GM18907 (cell line): ENCODE measurements around the gene SPHKAP.
A peak's percentile ranks its signal among the peaks of the same experiment; 100 is the strongest.
"Not testable (repeated sequence)": the region's sequence is repeated elsewhere in the genome, so short reads cannot be mapped to it uniquely, and the experiment has no call there.

Experiments used
- ATAC-seq: cut with Tn5 transposase; IDR thresholded peaks from one replicate; pipeline ENCODE4 v1.9.1; 2021; ENCODE audit warnings: mild to moderate bottlenecking, moderate library complexity; ENCODE audit not compliant: unreplicated experiment

SPHKAP gene

GRCh38 chr2:228104215-228104614 lies 77.3 kb downstream of the SPHKAP start:
- no peak for ATAC-seq

DNA sequence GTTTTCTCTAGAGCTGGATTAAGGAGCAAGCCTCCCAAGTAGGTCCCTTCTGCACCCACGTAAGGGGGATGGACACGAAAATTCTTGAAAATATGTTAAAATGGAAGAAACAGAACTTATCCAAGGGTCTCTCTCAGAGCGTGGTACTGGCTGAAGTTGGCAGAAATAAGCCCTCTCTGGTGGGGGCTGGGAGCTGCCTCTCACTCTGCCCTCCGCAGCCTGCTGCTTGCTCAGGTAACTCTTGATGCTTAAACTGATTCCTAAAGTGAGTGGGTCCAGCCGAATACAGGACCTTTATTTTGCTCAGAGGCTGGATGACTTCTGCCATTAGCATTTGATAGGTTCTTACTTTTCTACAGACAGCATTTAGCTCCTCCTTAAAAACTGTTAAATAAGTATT lies 78.1 kb downstream of the SPHKAP start:
- ATAC-seq, result no peak

DNA sequence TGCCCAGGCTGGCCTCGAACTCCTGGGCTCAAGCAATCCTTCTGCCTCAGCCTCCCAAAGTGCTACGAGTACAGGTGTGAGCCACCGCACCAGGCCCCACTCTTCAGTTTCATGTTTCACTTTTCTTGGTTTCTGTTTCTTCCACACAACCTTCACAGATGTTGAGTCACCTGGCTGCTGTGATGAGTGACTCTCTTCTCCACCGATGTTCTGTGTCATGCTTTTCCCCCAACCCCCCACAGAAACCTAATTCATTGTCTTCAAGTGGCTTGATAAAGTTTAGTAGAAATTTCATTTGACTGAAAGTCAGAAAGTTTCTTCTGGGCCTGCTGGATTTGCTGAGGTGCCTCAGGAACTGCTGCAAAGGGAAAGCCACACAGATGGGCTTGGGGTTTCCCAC lies 78.5 kb downstream of the SPHKAP start:
- ATAC-seq, result peak; percentile 56

DNA sequence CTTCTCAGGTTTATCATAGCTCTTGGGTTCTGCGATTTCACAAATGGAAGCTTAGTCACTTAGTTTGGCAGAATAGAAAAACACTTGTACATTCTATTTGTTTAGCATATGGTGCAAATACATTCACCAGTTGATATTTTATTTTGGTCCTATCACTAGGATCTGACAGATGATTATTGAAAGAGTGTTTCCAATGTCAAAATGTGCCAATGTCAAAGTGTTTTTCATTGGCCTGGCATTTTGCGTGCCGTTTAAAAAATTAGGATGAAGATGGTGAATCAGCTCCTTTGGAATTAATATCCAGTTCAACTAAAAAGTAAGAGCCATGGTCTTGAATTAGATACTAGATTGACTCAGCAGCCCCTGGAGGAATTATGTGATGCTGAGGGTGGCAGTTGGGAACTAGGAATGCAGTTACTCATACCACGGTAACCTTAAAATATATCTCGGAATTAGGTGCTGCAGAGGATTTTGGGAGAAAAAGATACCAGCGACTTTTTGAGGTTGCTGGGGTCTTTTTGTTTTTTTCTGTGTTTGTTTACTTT lies 87.0 kb downstream of the SPHKAP start:
- no peak for ATAC-seq

DNA sequence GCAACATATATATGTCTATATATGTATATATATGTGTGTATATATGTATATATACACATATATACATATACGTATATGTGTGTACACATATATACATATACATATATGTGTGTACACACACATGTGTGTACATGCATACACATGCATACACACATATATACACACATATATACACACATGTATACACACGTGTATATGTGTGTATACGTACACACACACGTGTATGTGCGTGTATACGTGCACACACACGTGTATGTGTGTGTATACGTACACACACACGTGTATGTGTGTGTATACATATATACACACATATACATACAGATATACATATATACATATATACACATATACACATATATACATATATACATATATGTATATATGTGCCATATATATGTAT lies 89.4 kb downstream of the SPHKAP start:
- no peak for ATAC-seq

DNA sequence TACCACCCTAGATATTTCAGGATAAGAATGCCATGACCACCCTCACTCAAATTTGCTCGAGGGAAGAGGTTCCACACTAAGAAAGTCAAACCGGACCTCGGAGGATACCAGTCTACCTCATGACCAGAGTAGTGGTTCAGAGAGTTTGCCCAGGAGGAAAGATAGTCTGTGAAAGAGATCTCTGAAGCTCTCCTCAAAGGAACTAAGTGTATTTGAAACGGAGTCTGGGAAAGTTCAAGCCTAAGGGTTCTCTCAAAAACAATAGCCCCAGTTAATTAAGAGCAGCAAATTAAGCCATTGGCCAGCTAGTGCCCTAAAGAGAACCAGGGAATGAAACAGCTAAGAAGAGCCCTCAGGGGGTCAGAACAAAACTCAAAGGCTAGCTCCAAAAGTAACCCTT lies 94.9 kb downstream of the SPHKAP start:
- ATAC-seq, result no peak

DNA sequence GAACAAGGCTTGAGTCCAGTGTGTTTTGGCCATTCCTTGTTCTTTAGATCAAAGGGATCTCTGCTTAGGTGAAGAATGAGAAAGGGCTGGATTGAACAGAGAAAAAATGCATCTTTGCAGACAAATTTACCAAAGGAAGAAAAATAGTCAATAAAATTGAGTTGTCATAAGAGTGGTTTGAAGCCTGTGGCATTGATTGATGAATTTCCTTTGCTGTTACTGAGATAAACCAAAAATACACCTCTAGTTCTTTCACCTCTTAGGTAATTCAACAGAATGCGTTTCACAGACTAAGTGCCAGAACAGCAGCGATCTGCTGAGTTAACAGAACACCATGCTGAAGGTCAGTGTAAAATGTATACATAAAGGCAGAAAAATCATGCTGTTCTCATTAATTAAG lies 96.8 kb downstream of the SPHKAP start:
- no peak for ATAC-seq

DNA sequence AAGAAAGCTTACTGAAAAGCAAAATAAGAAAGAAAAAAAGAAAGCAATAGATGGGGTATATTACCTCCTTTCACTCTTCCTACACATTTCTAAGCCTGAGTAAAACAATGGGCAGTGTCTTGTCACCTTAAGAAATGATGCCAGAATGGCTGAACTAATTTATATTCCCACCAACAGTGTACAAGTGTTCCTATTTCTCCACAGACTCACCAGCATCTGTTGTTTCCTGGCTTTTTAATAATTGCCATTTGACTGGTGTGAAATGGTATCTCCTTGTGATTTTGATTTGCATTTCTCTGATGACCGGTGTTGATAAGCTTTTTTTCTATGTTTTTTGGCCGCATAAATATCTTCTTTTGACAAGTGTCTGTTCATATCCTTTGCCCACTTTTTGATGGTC lies 98.4 kb downstream of the SPHKAP start:
- no peak for ATAC-seq

- no peak for ATAC-seq
Observed at GRCh38 chr2:228082571-228082970, 98.9 kb downstream of the SPHKAP start.

DNA sequence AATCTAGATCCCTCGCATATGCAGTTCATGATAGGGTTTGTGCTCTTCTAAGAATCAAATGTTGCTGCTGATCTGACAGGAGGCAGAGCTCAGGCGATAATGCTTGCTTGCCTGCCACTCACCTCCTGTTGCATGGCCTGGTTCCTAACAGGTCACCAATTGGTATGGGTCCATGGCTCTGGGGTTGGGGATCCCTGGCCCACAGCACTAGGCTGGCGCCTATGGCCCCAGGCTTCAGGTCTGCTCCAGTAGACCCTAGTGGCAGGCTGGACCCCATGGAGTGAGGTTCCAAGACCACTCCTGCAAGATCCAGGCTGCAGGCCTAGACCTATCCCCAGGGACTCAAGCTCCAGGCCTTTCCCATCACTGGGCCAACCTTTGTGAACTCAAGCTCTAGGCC lies 102.3 kb downstream of the SPHKAP start:
- ATAC-seq, result no peak

GRCh38 chr2:228076695-228077094 lies 104.8 kb downstream of the SPHKAP start:
- ATAC-seq, result not testable (repeated sequence)

GRCh38 chr2:228072669-228073068 lies 108.8 kb downstream of the SPHKAP start:
- no peak for ATAC-seq

GRCh38 chr2:228067309-228067708 lies 114.2 kb downstream of the SPHKAP start:
- ATAC-seq, result no peak

GRCh38 chr2:228066126-228066798 lies 115.2 kb downstream of the SPHKAP start:
- no peak for ATAC-seq

- no peak for ATAC-seq
Observed at GRCh38 chr2:228065686-228066085, 115.8 kb downstream of the SPHKAP start.

DNA sequence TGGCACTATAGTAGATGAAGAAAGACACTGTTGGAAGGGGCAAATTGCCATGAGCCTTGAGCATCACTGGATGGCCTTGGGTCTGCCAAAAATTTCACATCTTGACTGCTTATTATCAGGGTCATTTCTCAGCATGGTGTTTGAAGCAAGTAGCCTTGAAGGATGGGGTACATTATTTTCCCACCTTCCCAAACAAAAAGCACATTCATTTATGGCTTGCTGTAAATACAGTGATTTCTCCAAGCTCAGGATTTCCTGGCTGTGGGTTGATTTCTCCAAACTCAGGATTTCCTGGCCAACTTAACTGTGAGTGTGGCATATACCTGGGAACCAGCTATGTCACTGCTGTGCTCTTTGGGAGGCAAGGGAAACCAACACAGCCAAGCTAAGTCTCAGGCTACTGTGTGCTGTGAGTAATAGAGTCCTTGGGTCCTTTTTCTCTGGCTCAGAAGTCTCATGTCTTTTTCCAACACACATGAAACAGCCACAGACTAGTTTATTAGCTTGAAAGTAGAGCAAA lies 116.6 kb downstream of the SPHKAP start:
- no peak for ATAC-seq

DNA sequence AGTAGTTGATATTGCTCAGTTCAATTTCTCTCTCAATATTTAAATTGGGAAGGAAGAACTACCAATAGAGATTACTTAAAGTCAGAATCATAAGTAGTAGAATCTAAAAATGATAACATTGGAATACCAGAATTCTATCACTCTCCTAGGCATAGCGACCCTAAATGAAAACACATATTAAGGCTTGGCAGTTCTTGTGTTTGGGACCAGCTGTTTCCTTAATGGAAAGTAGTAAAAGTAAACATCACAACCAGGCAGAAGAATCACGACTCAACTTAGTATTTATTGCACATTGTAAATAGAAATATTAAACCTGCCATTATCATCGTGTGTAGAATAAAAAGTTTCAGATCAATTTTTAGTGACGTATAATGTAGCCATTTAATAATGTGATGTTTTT lies 117.5 kb downstream of the SPHKAP start:
- ATAC-seq, result no peak

- no peak for ATAC-seq
Observed at GRCh38 chr2:228063558-228063957, 117.9 kb downstream of the SPHKAP start.

GRCh38 chr2:228059735-228060134 lies 121.8 kb downstream of the SPHKAP start:
- ATAC-seq, result no peak

- ATAC-seq, result no peak
Observed at GRCh38 chr2:228056293-228057097, 125.0 kb downstream of the SPHKAP start.

DNA sequence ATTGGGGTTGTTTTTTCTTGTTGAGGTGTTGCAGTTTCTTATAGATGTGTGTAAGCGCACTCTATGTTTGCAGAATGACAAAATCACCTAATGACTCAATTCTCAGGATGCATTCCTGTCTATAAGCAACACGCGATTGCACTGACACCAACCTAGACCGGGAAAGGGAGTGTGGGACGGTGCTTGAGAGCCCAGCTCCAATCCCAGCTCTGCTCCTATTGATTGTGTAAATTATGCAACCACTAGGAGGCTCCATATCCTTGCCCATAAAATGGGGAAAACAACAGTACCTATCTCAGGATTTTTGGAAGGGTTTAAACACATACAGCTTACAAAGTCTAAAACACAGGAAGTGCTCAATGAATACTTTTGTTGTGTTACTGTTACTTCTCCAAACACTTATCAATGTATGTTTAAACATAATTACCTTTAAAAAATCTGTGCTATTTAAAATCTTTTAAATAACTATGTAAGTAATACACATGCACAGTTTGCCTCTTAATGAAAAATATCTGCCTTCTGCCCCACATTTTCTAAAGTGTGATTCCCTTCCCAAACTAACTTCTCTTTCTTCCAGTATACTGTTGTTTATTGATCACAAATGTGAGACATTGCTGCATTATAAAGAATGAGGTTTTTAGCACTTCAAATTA lies 132.5 kb downstream of the SPHKAP start:
- ATAC-seq, result peak; percentile 70
